DMS114 treated with DMSO at 0.1 percent for 48 hours (cell line): ENCODE results near the gene SLC9A8.
"Not testable (repeated sequence)": the region's sequence is repeated elsewhere in the genome, so short reads cannot be mapped to it uniquely, and the experiment has no call there.

Source experiments
- DNase-seq: peaks from one replicate; lab custom pipeline; 2025; ENCODE audit not compliant: unreplicated experiment; lab: John Stamatoyannopoulos, UW

SLC9A8 gene

DNA sequence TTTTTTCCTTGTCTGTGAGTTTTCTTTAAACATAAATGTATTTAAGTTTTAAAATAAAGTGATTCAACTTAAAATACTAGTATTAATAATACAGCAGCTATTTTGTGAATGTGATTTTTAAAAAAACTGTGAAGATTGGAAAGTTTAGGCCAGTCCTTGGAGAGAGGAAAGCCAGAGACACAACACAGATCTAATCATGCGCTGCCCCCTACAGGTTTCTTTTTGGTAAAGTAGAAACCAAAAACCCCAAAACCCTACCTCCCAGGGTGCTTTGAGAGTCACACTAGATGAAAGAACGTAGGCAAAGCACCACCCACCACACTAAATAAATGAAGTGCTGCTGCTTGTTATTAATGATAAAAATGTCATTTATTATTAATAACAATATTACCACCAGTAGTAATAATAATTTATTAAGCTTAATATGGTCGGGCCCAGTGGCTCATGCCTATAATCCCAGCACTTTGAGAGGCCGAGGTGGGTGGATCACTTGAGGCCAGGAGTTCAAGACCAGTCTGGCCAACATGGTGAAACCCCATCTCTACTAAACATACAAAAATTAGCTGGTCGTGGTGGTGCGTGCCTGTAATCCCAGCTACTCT, 33.7 kb downstream of the SLC9A8 start:
- DNase-seq: peak; percentile 75

DNA sequence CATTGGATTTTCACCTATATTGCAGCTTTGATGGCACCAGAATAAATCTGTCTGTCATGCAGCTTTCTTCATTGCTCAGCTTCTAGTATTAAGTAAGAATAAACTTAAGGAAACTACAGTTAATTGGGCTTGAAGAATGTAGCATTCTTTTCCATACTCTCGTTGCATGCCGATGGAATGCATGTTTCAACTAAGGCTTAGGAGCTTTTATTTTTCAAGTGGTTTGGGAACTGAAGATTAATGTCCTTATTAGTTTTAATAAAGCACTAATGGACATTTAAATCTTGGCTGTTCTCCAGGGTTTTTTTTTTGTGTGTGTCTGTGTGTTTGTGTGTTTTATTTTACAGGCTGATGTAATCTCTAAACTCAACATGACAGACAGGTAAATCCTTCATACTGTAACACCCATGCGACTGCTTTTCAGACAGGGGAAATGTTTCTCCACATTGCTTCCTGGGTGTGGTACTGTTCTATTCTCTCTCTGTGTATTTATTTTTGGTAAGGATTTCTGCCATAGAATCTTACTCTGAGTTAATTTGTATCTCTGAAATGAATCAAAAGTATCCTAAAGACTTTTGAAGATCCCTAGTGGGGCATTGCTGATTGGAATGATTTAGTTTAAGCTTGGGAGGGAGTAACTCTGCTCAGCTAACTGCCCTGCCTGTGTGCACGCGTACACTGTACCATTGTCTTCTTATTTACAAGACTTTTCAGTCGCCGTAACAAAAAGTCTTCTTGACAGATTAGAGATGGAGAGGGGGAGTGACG, 38.0 kb downstream of the SLC9A8 start:
- no peak for DNase-seq

DNA sequence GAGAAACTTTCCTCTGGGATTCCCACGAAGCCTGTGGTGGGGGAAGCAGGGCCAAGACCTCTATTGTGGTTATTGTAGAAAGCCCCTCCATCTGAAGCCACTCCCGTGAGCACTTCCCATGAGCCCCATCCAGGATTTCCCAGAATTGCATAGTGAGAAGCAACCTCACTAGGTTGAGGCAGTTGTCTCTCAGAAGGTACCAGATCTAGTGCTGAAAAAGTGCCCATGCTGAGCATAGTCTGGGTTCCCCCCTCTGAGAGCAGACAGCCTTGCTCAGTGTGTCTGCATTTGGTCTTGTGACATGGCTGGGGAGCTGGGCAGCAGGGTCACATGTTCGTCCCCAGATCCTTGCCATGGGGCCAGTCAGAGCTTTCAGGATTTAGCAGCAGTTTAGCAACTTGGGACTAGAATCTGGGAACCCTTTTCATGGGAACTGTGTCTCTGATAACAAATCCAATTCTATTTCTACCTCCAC, 38.6 kb downstream of the SLC9A8 start:
- no peak for DNase-seq

DNA sequence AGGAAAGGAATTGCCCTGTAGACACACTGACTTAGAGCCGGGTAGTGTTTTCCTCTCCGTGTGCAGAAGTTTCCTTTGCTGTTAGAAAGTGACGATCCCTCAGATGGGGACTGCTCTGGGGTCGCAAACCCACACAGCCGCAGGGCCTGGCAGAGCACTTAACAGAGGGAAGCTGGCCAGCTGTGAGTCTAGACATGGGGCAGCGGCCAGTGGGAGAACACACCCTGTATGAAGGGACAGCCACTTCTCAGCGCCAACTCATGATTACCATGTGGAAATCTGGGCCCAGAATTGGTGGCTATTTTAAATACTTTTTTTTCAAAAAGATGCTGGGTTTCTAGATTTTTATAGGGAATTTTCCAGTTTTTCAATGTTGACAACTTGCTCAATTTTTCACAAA, 39.4 kb downstream of the SLC9A8 start:
- no peak for DNase-seq

DNA sequence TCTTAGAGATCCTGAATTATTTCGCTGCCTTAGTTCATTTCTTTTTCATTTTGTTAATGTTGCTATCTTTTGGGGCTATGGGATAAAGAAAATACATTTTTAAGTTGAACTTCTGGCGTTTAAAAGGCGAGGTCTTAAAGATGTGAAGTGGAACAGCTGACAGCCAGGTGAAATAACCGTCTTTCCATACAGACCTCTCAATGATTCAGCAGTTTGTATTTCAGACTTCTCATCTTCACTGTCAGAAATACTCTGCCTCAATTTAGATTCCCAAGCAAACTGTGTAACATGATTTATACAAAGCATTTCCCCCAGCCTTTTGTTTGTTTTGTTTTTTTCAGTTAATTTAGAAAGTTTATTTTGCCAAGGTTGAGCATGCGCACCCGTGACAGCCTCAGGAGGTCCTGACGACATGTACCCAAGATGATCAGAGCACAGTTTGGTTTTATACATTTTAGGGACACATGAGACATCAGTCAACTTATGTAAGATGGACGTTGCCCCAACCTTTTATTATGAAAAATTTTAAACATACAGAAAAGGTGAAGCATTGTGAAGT, 40.0 kb downstream of the SLC9A8 start:
- no peak for DNase-seq

DNA sequence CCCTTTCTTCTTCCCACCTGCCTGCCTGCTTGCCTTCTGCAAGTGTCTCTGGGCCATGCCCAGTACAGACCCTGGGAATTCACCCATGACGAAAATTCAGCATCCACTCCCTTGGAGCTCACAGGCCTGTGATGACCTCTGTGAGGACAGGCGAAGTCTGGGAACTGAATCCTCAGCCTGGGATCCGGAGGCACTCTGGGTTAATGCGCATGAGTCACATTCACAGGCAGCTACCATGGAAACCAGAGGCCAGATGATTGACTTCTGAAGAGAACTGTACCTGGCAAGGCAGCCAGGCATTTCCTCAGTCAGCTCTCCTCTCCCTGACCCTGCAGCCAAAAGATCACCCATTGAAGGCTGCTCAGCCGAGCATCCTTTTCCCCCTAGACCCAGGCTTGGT, 41.0 kb downstream of the SLC9A8 start:
- DNase-seq: no peak

DNA sequence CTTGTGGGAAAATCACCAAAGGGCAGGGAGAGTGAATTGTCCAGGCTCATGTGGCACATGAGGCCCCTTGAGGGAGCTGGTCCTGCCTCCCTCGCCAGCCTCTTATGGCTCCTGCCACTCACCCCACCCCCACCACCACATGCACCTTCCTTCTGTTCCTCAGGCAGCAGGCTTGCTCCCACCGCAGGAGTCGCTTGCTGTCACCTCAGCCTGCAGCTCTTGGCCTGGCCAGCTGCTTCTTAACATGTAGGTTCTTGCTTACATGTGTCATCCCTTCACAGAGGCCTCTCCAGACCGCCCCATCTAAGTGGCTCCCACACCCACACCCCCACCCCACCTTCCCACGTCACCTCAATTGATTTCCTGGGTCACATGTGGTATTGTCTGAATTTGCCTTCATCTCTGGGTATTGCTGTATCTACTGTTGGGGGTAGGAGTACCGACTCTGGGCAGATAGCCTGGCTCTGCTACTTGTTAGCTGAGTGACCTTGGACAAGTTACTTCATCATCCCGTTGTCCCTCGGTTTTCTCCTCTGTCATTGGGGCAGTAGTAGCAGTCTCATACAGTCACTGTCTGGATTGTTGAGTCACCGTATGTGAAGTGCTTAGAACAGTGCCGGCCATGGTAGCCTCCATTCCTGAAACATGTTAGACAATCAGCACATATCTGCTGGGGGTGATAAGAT, 41.7 kb downstream of the SLC9A8 start:
- no peak for DNase-seq

DNA sequence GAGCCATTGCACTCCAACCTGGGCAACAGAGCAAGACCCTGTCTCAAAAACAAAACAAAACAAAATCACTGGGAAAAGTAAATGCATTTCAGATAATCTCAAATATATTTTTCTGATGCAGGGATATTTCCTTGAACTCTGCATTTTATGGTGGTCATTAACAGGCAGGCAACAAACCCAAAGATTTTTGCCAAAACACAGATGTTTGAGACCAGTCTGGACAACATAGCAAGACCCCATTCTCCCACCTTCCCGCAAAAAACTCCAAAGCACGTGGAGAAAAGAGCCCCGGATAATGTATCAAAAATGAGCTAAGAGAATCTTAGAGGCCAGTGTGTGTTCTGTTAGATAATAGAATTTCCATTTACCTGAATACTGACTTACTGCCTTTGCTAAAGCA, 44.3 kb downstream of the SLC9A8 start:
- no peak for DNase-seq

DNA sequence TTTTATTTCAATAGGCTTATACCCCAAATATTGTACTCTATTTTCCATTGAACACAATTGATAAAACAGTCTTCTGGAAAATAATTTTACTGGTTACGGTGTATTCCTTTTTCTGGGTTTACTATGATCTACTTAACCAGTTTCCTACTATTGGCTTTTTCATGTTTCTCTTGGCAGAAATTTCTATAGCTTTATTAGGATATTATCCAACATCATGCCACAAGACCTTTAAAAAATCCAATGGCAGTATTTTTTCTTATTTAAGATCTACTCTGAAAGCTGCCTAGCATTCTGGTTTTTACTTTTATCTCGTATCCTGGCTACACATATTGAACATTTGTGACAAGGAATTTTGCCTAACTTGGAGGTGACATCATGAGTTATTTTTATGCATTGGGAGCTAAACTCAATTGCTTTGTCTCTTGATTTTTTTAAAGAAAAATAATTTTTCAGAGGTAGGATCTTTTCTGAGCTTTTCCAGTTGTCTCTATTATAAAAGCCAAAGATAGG, 45.5 kb downstream of the SLC9A8 start:
- no peak for DNase-seq

DNA sequence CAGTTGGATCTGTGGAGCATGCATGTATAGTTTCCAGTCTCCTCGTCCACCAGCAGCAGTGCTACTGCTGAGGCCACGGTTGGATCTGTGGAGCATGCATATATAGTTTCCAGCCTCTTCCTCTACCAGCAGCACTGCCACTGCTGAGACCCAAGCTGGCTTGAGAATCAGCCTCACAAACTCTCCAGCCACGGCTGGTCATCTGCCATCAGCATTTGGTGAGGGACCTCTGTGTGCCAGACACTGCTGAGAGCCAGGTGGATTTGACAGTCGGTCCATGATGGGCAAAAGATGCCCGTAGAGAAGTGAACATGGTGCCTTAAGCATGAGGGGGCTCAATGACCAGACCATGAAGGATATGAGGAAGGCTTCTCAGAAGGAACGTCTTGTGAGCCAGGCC, 46.4 kb downstream of the SLC9A8 start:
- DNase-seq: no peak

DNA sequence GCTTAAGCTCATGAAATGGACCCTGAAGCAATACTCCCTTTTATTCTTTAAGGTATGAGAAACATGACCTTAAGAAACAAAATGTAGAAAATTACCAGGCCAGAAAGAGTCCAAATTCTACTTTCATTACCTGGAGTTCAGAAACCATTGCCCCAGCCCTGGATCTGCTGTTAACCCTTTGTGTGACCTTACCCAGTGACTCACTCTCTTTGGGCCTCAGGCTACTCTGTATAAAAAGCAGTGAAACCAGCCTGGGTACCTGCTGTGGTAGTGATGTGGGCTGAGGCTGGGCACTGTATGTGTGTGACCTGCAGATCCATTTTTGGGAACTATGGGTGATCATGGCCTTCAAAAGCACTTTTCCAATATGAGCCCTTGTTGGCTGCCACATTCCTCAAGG, 47.2 kb downstream of the SLC9A8 start:
- DNase-seq: no peak

DNA sequence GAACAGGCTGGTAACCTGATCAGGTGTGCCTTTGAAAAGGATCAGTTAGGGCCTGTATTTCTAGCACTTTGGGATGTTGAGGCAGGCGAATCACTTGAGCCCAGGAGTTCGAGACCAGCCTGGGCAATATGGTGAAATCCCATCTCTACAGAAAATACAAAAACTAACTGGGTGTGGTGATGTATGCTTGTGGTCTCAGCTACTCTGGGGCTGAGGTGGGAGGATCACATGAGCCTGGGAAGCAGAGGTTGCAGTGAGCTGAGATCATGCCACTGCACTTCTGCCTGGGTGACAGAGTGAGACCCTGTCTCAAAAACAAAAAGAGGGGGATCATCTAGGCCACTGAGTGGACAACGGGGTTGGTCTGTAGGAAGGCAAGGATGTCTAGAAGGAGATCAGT, 48.6 kb downstream of the SLC9A8 start:
- not testable (repeated sequence) for DNase-seq

DNA sequence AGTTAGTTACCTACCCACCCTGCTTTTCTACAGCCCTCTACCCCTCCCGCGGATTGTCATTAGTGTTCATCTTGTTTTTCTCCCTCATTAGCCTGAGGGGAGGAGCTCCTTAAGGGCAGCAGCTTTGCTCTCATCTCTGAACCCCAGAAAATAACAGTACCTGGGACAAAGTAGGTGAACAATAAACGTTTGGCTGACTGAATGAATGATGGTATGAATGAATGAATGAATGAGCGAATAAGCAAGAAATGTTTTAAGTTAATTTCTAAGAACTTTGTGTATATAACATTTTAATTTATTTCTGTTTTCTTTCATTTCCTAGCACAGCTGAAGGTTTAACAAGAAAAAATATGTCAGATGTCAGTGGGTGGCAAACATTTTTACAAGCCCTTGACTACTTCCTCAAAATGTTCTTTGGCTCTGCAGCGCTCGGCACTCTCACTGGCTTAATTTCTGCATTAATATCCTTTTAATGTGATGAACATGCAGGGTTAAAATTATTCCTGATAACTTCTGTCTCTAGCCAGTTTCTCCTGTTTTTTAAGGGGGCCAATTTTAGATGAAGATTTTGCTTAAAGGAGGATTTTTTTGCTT, 50.1 kb downstream of the SLC9A8 start:
- DNase-seq: no peak

DNA sequence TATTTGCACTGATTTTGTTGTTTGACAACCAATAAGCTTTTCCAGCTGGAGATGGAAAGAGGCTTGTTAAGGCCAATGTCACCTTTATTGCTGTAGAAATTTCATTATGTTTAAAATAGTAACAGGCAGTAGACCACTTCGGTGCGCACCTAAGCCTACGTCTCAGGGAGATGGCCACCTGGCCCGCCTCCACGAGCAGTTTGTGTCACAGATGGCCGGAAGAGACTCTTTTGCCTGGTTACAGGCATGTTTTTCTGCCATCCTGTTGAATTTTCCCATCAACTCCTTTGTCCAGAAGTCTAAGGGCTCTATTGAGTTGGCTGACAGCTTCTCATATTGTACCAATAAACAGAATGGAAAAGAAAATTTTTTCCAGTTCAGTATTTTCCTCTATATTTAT, 51.0 kb downstream of the SLC9A8 start:
- DNase-seq: no peak

DNA sequence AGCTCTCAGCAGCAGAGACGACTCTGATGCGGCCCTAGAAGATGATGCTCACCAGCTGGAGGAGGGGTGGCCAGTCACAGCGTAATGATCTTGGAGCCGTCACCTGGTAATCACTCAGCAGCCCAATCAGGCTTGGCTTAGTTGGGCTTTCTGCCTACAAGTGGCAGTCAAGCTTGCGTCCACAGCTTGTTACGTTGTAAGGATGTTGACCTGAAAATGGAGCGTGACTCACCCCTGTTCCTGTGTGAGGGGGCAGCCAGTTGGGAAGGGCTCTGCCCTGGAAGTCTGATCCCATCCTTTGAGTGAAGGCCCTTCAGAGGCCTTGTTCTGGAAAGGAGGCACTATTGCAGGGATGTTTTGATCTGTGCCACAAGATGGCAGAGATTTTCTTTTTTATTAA, 52.9 kb downstream of the SLC9A8 start:
- DNase-seq: no peak

DNA sequence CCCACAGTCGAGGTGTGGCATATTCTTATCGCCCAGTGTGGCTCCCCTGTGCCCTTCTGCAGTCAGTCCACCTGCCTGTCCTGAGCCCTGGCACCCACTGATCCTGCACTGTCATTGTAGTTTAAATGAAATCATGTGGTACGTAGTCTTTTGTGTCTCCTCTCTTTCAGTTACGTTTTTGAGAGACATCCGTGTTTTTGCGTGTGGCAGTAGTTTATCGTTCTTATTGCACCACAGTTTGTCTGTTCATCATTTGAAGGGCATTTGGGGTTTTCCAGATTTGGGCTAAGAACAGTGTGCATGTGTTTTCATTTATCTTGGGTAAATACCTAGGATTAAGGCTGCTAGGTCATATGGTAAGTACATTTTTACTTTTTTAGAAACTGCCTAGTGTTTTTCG, 53.4 kb downstream of the SLC9A8 start:
- no peak for DNase-seq

DNA sequence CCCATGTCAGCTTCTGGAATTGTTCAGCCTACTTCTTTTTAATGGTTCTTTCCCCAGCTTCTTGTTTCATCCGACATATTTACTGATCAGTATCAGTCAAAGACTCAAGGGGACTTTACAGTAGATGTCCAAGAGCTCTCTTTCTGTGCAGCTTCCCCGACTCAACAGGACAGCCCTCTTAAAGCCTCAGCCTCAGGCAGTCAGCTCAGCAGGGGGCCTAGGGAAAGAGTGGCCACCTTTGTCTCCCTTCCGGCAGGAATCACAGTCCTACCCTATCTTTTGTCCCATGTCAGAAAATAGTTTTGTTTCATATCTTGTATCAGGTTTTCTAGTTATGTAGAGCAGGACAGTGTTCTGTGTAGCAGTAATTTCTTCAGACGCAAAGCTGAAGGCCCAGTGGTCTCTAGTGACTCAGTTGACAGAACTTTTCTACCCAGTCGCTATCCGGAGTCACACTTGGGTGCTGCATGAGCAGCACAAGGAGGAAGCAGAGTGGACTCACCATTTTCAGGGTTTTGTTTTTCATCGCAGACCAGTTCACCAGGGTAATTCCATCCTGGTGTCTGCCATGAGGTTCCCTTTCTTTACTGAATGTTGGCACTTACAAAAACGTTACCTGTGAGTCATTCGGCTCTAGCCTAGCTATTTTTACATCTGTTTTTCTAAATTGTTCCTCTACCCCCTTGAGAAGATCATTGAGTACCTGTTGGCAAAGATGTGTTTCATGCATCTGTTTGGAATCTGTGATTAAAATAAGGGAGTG, 55.0 kb downstream of the SLC9A8 start:
- DNase-seq: no peak

DNA sequence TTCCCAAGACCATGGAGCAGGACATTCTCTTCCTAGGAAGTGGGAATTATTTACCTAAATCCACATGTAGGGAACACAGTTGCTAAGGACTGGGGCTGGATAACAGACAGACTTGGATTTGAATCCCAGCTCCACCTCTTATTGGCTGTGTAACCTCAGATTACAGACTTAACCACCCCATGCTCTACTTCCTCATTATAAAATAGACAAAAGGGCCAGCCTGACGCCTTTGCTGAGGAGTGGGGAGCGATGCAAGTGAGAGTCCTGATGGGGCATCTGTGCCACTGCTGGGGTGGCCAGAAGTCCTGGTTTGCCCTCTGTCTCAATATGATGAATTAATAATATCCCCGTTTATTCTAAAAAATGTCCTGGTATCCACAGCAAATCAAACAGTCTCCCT, 55.9 kb downstream of the SLC9A8 start:
- no peak for DNase-seq

DNA sequence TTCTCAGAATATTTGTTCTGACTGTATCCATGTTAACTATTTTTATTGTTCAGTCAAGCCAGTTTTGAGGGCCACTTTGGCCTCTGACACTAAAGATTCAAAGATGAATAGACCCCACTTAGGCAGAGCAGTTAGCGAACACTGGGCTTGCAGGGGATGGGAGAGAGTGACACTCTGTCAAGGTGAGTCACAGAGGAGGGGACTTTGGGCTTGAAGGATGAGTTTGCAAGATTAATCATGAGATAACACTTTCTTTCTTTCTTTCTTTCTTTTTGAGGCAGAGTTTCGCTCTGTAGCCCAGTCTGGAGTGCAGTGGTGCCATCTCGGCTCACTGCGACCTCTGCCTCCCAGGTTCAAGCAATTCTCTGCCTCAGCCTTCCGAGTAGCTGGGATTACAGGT, 56.3 kb downstream of the SLC9A8 start:
- DNase-seq: no peak

DNA sequence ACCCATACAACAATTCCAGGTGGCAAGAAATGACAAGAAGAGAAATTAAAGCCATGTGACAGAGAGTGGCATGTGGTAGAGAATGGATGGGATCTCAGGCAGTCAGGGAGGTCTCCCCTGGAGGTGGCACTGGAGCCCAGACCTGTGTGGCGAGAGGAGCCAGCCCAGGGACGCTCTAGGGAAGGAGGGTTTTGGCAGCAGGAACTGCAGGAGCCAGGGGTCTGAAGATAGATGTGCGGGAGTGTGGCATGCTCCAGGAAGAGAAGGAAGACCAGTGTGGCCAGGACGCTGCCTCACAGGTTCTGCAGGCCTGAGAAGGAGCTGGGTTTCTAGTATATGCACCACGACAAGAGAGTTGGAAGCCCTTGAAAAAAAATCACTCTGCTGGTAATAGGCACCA, 57.6 kb downstream of the SLC9A8 start:
- no peak for DNase-seq
